ENCODE measurements around the gene PRR33. TPM values are rescaled to one million over a fixed set of nuclear protein-coding genes. Genes with fewer than 3 reads are reported as not detected.

PRR33 gene
- total RNA-seq, 1 experiment from 2014 or later: not detected

DNA sequence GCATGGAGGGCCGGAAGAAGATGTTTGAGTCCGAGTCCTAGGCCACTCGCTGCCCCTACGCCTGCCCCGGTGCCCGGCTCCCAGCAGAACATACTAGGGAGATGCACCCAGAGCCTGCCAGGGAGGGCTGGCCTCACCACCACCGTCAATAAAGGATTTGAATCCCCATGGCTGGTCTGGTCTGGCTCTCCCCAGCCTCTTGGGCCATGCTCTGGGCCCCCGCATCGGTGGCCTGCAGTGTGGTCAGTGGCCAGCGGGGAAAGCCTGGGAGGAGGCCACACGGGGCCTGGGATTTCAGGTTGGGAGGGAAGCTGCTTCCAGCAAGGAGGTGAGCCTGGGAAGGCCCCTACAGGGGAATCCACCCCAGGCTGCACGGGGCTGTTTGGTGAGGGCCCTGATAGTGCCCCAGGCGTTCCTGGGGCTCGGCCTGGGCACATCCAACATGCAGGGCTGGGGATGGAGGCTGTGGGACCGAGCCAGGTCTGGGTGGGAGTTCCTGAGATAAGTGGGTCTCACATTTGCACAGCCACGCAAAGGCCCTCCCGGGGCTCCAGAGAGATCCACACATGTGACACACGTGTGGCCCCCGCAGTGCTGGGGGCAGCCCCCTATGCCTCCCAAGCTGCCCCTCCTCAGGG is 50.1 kb downstream of the PRR33 start:
- Histone ChIP-seq H3K27me3 (ENCODE audit: insufficient read depth, low read length) (no peaks in the 10 kb centered on the region), H4K20me1 (ENCODE audit: insufficient read depth) (no peaks in the 10 kb centered on the region), H3K9me2 (ENCODE audit: insufficient read depth) (no peaks in the 10 kb centered on the region), H3K4me1 (ENCODE audit: control insufficient read depth in 1 of 2, insufficient read depth in 2 of 2, low read length in 2 of 2) (no peaks in the 10 kb centered on the region), H3K36me3 (ENCODE audit: control insufficient read depth in 1 of 2, insufficient read depth in 2 of 2, low read length in 2 of 2) (no peaks in the 10 kb centered on the region), H3K79me2 (ENCODE audit: insufficient read depth, low read length) (no peaks in the 10 kb centered on the region), H3K27ac (ENCODE audit: low read depth, low read length) (no peak overlapping the region), H3K9ac (ENCODE audit: low read length) (no peak overlapping the region), H3K4me2 (ENCODE audit: low read length) (no peak overlapping the region), H2AFZ (ENCODE audit: low read depth, low read length, poor library complexity, severe bottlenecking) (no peak overlapping the region), H3K4me3 (replicated peaks in 1 of 2; ENCODE audit: low read depth in 1 of 2, low read length in 2 of 2) (no peak overlapping the region), H3K9me3 (ENCODE audit: control insufficient read depth in 1 of 2, insufficient read depth in 1 of 2, low read depth in 1 of 2, low read length in 2 of 2) (no peaks in the 10 kb centered on the region)
- intact Hi-C loops (cut with micrococcal nuclease): no loop called here
- ChIA-PET POLR2A (no interaction called here), CTCF (interaction anchor here (0.9 to 1.5 kb wide), 2 partner anchors 34 to 157 kb away, joined by 3 read pairs; no protein-coding TSS in a partner anchor), RAD21 (ENCODE audit: low non-redundant PET in 1 of 2, low total read pairs in 2 of 2, uncharacterized antibody in 2 of 2, unreplicated experiment in 2 of 2) (no interaction called here)
- ATAC-seq (no peak), DNase-seq (ENCODE audit: low read depth, low spot score) (no peak)
- TF ChIP-seq RAD21 (IDR thresholded peaks at IDR 0.05; ENCODE audit: low read depth): no peak
- no peak for TF ChIP-seq CBX3 (IDR thresholded peaks at IDR 0.05; ENCODE audit: low read depth)
- TF ChIP-seq SP1 (IDR thresholded peaks at IDR 0.05; ENCODE audit: low read depth): no peak
- no TSS peak for BruUV-seq (replicated peaks)

DNA sequence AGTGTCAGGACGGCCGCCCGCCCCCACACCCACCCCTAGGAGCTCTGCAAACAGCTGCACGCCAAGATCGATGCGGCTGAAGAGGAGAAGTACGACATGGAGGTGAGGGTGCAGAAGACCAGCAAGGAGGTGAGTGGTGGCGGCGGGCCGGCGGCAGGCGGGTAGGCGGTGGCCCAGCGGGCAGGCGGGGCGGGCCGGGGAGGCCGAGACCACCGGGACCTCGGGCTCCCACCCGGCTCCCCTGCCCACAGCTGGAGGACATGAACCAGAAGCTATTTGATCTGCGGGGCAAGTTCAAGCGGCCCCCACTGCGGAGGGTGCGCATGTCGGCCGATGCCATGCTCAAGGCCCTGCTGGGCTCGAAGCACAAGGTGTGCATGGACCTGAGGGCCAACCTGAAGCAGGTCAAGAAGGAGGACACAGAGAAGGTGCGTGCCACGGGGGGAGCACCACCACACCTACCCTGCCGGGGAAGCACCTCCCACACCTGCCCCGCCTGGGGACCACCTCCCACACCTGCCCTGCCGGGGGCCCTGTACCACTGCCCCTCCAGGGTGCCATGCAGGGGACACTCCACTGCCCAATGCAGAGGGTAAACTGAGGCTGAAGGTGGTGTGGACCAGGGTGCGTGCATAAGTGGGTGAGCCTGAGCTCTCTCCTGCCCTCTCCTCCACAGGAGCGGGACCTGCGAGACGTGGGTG is 50.8 kb downstream of the PRR33 start:
- Histone ChIP-seq H3K9me2 (ENCODE audit: insufficient read depth) (no peaks in the 10 kb centered on the region), H3K4me3 (replicated peaks in 1 of 2; ENCODE audit: low read depth in 1 of 2, low read length in 2 of 2) (no peak overlapping the region), H2AFZ (ENCODE audit: low read depth, low read length, poor library complexity, severe bottlenecking) (no peak overlapping the region), H3K27ac (ENCODE audit: low read depth, low read length) (no peak overlapping the region), H3K4me1 (ENCODE audit: control insufficient read depth in 1 of 2, insufficient read depth in 2 of 2, low read length in 2 of 2) (no peaks in the 10 kb centered on the region), H3K4me2 (ENCODE audit: low read length) (no peak overlapping the region), H3K9ac (ENCODE audit: low read length) (no peak overlapping the region), H3K36me3 (ENCODE audit: control insufficient read depth in 1 of 2, insufficient read depth in 2 of 2, low read length in 2 of 2) (no peaks in the 10 kb centered on the region), H3K27me3 (ENCODE audit: insufficient read depth, low read length) (no peaks in the 10 kb centered on the region), H3K79me2 (ENCODE audit: insufficient read depth, low read length) (no peaks in the 10 kb centered on the region), H4K20me1 (ENCODE audit: insufficient read depth) (no peaks in the 10 kb centered on the region), H3K9me3 (ENCODE audit: control insufficient read depth in 1 of 2, insufficient read depth in 1 of 2, low read depth in 1 of 2, low read length in 2 of 2) (no peaks in the 10 kb centered on the region)
- ChIA-PET POLR2A (no interaction called here), RAD21 (ENCODE audit: low non-redundant PET in 1 of 2, low total read pairs in 2 of 2, uncharacterized antibody in 2 of 2, unreplicated experiment in 2 of 2) (no interaction called here), CTCF (interaction anchor here (0.9 to 1.5 kb wide), 2 partner anchors 34 to 158 kb away, joined by 3 read pairs; no protein-coding TSS in a partner anchor)
- DNase-seq (ENCODE audit: low read depth, low spot score) (no peak), ATAC-seq (no peak)
- no TSS peak for BruUV-seq (replicated peaks)
- intact Hi-C loops (cut with micrococcal nuclease): no loop called here
- TF ChIP-seq FOSL1 (IDR thresholded peaks at IDR 0.05; ENCODE audit: low read depth) (no peak), SRF (IDR thresholded peaks at IDR 0.05; ENCODE audit: low read depth) (no peak), SP1 (IDR thresholded peaks at IDR 0.05; ENCODE audit: low read depth) (no peak), POLR2AphosphoS5 (IDR thresholded peaks at IDR 0.05; ENCODE audit: low read depth, low read length) (no peak), POLR2A (IDR thresholded peaks at IDR 0.05; ENCODE audit: borderline replicate concordance, extremely low read depth, insufficient read depth, insufficient read length) (no peak), ELF1 (IDR thresholded peaks at IDR 0.05; ENCODE audit: borderline replicate concordance, low read depth) (no peak), RAD21 (IDR thresholded peaks at IDR 0.05; ENCODE audit: low read depth) (no peak), TCF7L2 (IDR thresholded peaks at IDR 0.05; ENCODE audit: borderline replicate concordance, extremely low read depth, insufficient read depth, insufficient read length) (no peak), SIN3A (IDR thresholded peaks at IDR 0.05; ENCODE audit: low read depth) (no peak), ZFX (IDR thresholded peaks at IDR 0.05) (no peak), EZH2 (IDR thresholded peaks at IDR 0.05) (no peak), EGR1 (IDR thresholded peaks at IDR 0.05; ENCODE audit: low read depth) (no peak), CBX3 (IDR thresholded peaks at IDR 0.05; ENCODE audit: low read depth) (no peak), ZNF274 (IDR thresholded peaks at IDR 0.05; ENCODE audit: low read depth, low read length) (no peak)
- TF ChIP-seq, protein P1, sequence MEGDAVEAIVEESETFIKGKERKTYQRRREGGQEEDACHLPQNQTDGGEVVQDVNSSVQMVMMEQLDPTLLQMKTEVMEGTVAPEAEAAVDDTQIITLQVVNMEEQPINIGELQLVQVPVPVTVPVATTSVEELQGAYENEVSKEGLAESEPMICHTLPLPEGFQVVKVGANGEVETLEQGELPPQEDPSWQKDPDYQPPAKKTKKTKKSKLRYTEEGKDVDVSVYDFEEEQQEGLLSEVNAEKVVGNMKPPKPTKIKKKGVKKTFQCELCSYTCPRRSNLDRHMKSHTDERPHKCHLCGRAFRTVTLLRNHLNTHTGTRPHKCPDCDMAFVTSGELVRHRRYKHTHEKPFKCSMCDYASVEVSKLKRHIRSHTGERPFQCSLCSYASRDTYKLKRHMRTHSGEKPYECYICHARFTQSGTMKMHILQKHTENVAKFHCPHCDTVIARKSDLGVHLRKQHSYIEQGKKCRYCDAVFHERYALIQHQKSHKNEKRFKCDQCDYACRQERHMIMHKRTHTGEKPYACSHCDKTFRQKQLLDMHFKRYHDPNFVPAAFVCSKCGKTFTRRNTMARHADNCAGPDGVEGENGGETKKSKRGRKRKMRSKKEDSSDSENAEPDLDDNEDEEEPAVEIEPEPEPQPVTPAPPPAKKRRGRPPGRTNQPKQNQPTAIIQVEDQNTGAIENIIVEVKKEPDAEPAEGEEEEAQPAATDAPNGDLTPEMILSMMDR (IDR thresholded peaks at IDR 0.05 in 2 of 3, conservative IDR thresholded peaks at IDR 0.05 in 1 of 3; ENCODE audit: borderline replicate concordance in 1 of 3, insufficient read depth in 1 of 3, low read depth in 2 of 3, low read length in 2 of 3): no peak
- TF ChIP-seq, protein P2, sequence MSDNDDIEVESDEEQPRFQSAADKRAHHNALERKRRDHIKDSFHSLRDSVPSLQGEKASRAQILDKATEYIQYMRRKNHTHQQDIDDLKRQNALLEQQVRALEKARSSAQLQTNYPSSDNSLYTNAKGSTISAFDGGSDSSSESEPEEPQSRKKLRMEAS (IDR thresholded peaks at IDR 0.05): no peak
